WTC11 (cell line): ENCODE measurements around the gene DNM3. TPM values are rescaled to one million over a fixed set of nuclear protein-coding genes. Genes with fewer than 3 reads are reported as not detected.

Experiments used
- ATAC-seq: fragments of 200-7000 bp; cut with Tn5 transposase; 2 replicates; pipeline ENCODE4 v1.10.0; 2021; ENCODE audit warnings: mild to moderate bottlenecking, moderate library complexity
- CTCF ChIA-PET: fragments of 300-600 bp; sonication (Branson Sonifier 250); formaldehyde crosslinking; loops from one replicate; lab custom pipeline; 2021; ENCODE audit warnings: antibody characterized with exemption; lab: Charles Lee
- POLR2A ChIA-PET: fragments of 350-600 bp; sonication (Branson Sonifier 250); formaldehyde crosslinking; loops from one replicate; lab custom pipeline; 2021; ENCODE audit warnings: antibody characterized with exemption; lab: Charles Lee
- DNase-seq: peaks from one replicate; pipeline ENCODE4 v3.0.0; 2021; ENCODE audit warnings: low spot score
- H3K27ac Mint-ChIP-seq: 2 replicates; pipeline ENCODE4 v1.8.0; 2021; ENCODE audit warnings: mixed read lengths
- H3K27me3 Mint-ChIP-seq: 2 replicates; pipeline ENCODE4 v1.8.0; 2021; ENCODE audit warnings: low read depth, mild to moderate bottlenecking, moderate library complexity, mixed read lengths
- H3K36me3 Mint-ChIP-seq: 2 replicates; pipeline ENCODE4 v1.8.0; 2021; ENCODE audit warnings: mixed read lengths
- H3K4me1 Mint-ChIP-seq: 2 replicates; pipeline ENCODE4 v1.8.0; 2022; ENCODE audit warnings: mixed read lengths
- H3K4me3 Mint-ChIP-seq: 2 replicates; pipeline ENCODE4 v1.8.0; 2021; ENCODE audit warnings: mild to moderate bottlenecking, moderate library complexity, mixed read lengths
- H3K9me3 Mint-ChIP-seq: 2 replicates; pipeline ENCODE4 v1.8.0; 2021; ENCODE audit warnings: mixed read lengths
- ATF3 ChIP-seq: sonication (generic); formaldehyde crosslinking; conservative IDR thresholded peaks from 2 replicates; pipeline ENCODE4 v1.8.1; 2022; ENCODE audit warnings: mild to moderate bottlenecking, missing genetic modification reagents
- ETV6 ChIP-seq: sonication (generic); formaldehyde crosslinking; IDR thresholded peaks from 2 replicates; pipeline ENCODE4 v1.8.1; 2022; ENCODE audit warnings: mild to moderate bottlenecking, missing genetic modification reagents
- FOXP1 ChIP-seq: sonication (generic); formaldehyde crosslinking; IDR thresholded peaks from 2 replicates; pipeline ENCODE4 v1.8.0; 2022; ENCODE audit warnings: missing genetic modification reagents, mild to moderate bottlenecking, moderate library complexity, borderline replicate concordance
- JAZF1 ChIP-seq: fragments of 250-450 bp; sonication (Bioruptor Pico); IDR thresholded peaks from 2 replicates; pipeline ENCODE4 v1.9.0; 2021; ENCODE audit warnings: moderate library complexity, mild to moderate bottlenecking, inconsistent platforms
- NFYB ChIP-seq: sonication (generic); formaldehyde crosslinking; conservative IDR thresholded peaks from 2 replicates; pipeline ENCODE4 v1.8.0; 2022; ENCODE audit warnings: low read depth, missing genetic modification reagents
- NR3C1 ChIP-seq: sonication (generic); formaldehyde crosslinking; conservative IDR thresholded peaks from 2 replicates; pipeline ENCODE4 v1.8.1; 2023; ENCODE audit warnings: low read depth, mild to moderate bottlenecking, missing genetic modification reagents
- PRRX2 ChIP-seq: fragments of 250-450 bp; sonication (Bioruptor Pico); IDR thresholded peaks from 2 replicates; pipeline ENCODE4 v1.8.0; 2021; ENCODE audit warnings: mild to moderate bottlenecking
- ZBTB21 ChIP-seq: sonication (generic); formaldehyde crosslinking; IDR thresholded peaks from 2 replicates; pipeline ENCODE4 v1.8.1; 2023; ENCODE audit warnings: mild to moderate bottlenecking, missing genetic modification reagents, borderline replicate concordance
- ZNF263 ChIP-seq: sonication (generic); formaldehyde crosslinking; IDR thresholded peaks from 2 replicates; pipeline ENCODE4 v1.8.1; 2022; ENCODE audit warnings: low read depth, mild to moderate bottlenecking, moderate library complexity, missing genetic modification reagents
- ZNF281 ChIP-seq: sonication (generic); formaldehyde crosslinking; IDR thresholded peaks from 2 replicates; pipeline ENCODE4 v1.8.0; 2023; ENCODE audit warnings: mild to moderate bottlenecking, missing genetic modification reagents
- ZNF416 ChIP-seq: fragments of 250-450 bp; sonication (Bioruptor Pico); IDR thresholded peaks from 2 replicates; pipeline ENCODE4 v1.9.0; 2021; ENCODE audit warnings: mild to moderate bottlenecking, inconsistent platforms
- ZNF671 ChIP-seq: fragments of 250-450 bp; sonication (Bioruptor Pico); IDR thresholded peaks from 2 replicates; pipeline ENCODE4 v1.8.0; 2021; ENCODE audit warnings: mild to moderate bottlenecking
- ZSCAN18 ChIP-seq: fragments of 250-450 bp; sonication (Bioruptor Pico); IDR thresholded peaks from 2 replicates; pipeline ENCODE4 v2.1.2; 2022; ENCODE audit warnings: mild to moderate bottlenecking, moderate library complexity
- total RNA-seq: library from RNA; stranded (reverse); gene quantifications from 3 replicates; pipeline ENCODE4 v1.2.3, GENCODE V29; 2021
- TF ChIP-seq, protein P1 (sequence below): sonication (generic); formaldehyde crosslinking; IDR thresholded peaks from 2 replicates; pipeline ENCODE4 v1.8.0; 2022; ENCODE audit warnings: missing genetic modification reagents
- TF ChIP-seq, protein P2 (sequence below): sonication (generic); formaldehyde crosslinking; IDR thresholded peaks from 2 replicates; pipeline ENCODE4 v1.8.1; 2022; ENCODE audit warnings: mild to moderate bottlenecking, moderate library complexity, missing genetic modification reagents
- TF ChIP-seq, protein P3 (sequence below): sonication (generic); formaldehyde crosslinking; IDR thresholded peaks from 2 replicates; pipeline ENCODE4 v1.8.1; 2023; ENCODE audit warnings: mild to moderate bottlenecking, missing genetic modification reagents, moderate library complexity
- TF ChIP-seq, protein P4 (sequence below): sonication (generic); formaldehyde crosslinking; IDR thresholded peaks from 2 replicates; pipeline ENCODE4 v1.8.0; 2022; ENCODE audit warnings: mild to moderate bottlenecking, missing genetic modification reagents

Gene DNM3
- total RNA-seq, 1 experiment from 2014 or later: 1.9 TPM

GRCh38 chr1:171973421-171973820 lies 132.1 kb downstream of the DNM3 start:
- peaks cover 16% of the 10 kb centered on the region for H3K4me1 Mint-ChIP-seq
- ATAC-seq: no peak
- ChIA-PET POLR2A (no interaction called here), CTCF (interaction anchor here (1.0 kb wide), 1 partner anchor 11 kb away, joined by 3 read pairs; no protein-coding TSS in a partner anchor)
- H3K36me3 Mint-ChIP-seq: peaks cover 6% of the 10 kb centered on the region
- H3K4me3 Mint-ChIP-seq: no peak overlapping the region
- no peak for TF ChIP-seq ZNF416 (CRISPR knock-in tag)
- no peak for TF ChIP-seq NR3C1
- no peak for TF ChIP-seq NFYB (CRISPR knock-in tag)
- TF ChIP-seq JAZF1: no peak
- TF ChIP-seq ETV6: no peak
- TF ChIP-seq, protein P1, sequence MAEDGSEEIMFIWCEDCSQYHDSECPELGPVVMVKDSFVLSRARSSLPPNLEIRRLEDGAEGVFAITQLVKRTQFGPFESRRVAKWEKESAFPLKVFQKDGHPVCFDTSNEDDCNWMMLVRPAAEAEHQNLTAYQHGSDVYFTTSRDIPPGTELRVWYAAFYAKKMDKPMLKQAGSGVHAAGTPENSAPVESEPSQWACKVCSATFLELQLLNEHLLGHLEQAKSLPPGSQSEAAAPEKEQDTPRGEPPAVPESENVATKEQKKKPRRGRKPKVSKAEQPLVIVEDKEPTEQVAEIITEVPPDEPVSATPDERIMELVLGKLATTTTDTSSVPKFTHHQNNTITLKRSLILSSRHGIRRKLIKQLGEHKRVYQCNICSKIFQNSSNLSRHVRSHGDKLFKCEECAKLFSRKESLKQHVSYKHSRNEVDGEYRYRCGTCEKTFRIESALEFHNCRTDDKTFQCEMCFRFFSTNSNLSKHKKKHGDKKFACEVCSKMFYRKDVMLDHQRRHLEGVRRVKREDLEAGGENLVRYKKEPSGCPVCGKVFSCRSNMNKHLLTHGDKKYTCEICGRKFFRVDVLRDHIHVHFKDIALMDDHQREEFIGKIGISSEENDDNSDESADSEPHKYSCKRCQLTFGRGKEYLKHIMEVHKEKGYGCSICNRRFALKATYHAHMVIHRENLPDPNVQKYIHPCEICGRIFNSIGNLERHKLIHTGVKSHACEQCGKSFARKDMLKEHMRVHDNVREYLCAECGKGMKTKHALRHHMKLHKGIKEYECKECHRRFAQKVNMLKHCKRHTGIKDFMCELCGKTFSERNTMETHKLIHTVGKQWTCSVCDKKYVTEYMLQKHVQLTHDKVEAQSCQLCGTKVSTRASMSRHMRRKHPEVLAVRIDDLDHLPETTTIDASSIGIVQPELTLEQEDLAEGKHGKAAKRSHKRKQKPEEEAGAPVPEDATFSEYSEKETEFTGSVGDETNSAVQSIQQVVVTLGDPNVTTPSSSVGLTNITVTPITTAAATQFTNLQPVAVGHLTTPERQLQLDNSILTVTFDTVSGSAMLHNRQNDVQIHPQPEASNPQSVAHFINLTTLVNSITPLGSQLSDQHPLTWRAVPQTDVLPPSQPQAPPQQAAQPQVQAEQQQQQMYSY (CRISPR knock-in tag): no peak
- no peak for TF ChIP-seq FOXP1
- TF ChIP-seq, protein P2, sequence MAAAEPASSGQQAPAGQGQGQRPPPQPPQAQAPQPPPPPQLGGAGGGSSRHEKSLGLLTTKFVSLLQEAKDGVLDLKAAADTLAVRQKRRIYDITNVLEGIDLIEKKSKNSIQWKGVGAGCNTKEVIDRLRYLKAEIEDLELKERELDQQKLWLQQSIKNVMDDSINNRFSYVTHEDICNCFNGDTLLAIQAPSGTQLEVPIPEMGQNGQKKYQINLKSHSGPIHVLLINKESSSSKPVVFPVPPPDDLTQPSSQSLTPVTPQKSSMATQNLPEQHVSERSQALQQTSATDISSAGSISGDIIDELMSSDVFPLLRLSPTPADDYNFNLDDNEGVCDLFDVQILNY (CRISPR knock-in tag): no peak
- TF ChIP-seq ZBTB21 (CRISPR knock-in tag): no peak
- TF ChIP-seq, protein P3, sequence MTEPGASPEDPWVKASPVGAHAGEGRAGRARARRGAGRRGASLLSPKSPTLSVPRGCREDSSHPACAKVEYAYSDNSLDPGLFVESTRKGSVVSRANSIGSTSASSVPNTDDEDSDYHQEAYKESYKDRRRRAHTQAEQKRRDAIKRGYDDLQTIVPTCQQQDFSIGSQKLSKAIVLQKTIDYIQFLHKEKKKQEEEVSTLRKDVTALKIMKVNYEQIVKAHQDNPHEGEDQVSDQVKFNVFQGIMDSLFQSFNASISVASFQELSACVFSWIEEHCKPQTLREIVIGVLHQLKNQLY: no peak
- TF ChIP-seq ZSCAN18 (CRISPR knock-in tag): no peak
- peaks cover 13% of the 10 kb centered on the region for H3K9me3 Mint-ChIP-seq
- no peak overlapping the region for H3K27ac Mint-ChIP-seq
- H3K27me3 Mint-ChIP-seq: no peaks in the 10 kb centered on the region
- DNase-seq: no peak

- DNase-seq (no peak), ATAC-seq (no peak)
- POLR2A ChIA-PET: no interaction called here
- Mint-ChIP-seq H3K27me3 (no peaks in the 10 kb centered on the region), H3K4me3 (no peak overlapping the region), H3K27ac (no peak overlapping the region), H3K36me3 (no peaks in the 10 kb centered on the region), H3K4me1 (peaks cover 7% of the 10 kb centered on the region), H3K9me3 (peaks cover 2% of the 10 kb centered on the region)
- CTCF ChIA-PET: interaction anchor here (0.7 to 6.1 kb wide), 4 partner anchors 13 to 337 kb away, joined by 5 to 277 read pairs (median 8); no protein-coding TSS in a partner anchor
- TF ChIP-seq ZNF263 (CRISPR knock-in tag) (no peak), NR3C1 (no peak), ZNF281 (CRISPR knock-in tag) (no peak), JAZF1 (no peak), ZNF671 (CRISPR knock-in tag) (no peak), ATF3 (CRISPR knock-in tag) (no peak), NFYB (CRISPR knock-in tag) (no peak), PRRX2 (CRISPR knock-in tag) (no peak)
- TF ChIP-seq, protein P4, sequence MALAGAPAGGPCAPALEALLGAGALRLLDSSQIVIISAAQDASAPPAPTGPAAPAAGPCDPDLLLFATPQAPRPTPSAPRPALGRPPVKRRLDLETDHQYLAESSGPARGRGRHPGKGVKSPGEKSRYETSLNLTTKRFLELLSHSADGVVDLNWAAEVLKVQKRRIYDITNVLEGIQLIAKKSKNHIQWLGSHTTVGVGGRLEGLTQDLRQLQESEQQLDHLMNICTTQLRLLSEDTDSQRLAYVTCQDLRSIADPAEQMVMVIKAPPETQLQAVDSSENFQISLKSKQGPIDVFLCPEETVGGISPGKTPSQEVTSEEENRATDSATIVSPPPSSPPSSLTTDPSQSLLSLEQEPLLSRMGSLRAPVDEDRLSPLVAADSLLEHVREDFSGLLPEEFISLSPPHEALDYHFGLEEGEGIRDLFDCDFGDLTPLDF (CRISPR knock-in tag): no peak
Measured at GRCh38 chr1:171981303-171981702, 140.0 kb downstream of the DNM3 start.
